Cardiac fibroblast (primary cell): Measurements from ENCODE around the gene BBS5.
"Not testable (repeated sequence)": the region's sequence is repeated elsewhere in the genome, so short reads cannot be mapped to it uniquely, and the experiment has no call there.

Experiments used
- DNase-seq, 2 donors: peaks; one replicate each; pipeline versions ENCODE4 v3.0.0 to v3.0.0-alpha.2; 2010; ENCODE audit warnings: low read depth in 2 of 2
- H3K4me3 ChIP-seq, 2 donors: replicated peaks in 1 of 2; 1 replicate in 1 of 2; 2 replicates in 1 of 2; pipeline ENCODE4 v1.5.1; 2011; ENCODE audit warnings: low read depth in 2 of 2, low read length in 2 of 2, mild to moderate bottlenecking in 2 of 2, moderate library complexity in 1 of 2
- CTCF ChIP-seq: IDR thresholded peaks from one replicate; pipeline ENCODE4 v1.5.1; 2011; ENCODE audit warnings: low read depth, mild to moderate bottlenecking, low read length, inconsistent platforms

BBS5 gene

DNA sequence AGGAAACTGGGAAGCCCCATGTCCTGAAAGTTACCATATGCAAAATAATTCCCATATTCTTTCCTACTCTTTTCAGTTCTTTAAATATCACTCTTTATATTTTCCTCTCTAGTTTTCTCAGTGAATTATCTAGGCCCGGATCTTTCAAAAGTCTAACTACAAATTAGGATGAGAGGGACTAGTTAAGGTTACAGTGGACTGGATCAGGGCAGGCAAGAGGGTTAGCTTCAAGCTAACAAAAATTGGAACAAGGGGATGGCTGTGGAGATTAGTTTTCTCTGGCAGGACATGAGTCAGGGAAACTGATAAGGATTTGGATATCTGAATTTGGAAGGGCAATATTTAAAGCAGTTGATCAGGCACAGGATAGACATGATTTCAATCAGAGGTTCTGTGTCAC lies 30.4 kb upstream of the BBS5 start:
- DNase-seq: no peak
- no peak overlapping the region for H3K4me3 ChIP-seq
- TF ChIP-seq CTCF: no peak

DNA sequence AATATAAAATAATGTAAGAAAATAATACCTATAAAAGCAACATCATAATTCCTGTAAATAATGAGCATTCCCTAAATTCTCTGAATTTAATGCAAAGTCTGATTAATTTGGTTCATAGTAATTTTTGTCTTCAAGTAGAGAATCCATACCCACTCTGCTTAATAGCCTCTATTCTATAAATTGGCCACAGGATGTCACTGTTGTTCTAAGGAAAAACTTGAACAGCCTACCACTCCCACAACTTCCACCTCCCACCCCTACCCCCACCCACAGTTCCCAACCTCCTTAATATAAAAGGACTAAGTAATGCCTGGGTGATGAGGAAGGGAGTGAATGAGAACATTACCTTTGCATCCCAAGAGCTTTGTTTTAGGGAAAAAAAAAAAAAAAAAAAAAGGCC lies 27.2 kb upstream of the BBS5 start:
- peak; percentile 41 for TF ChIP-seq CTCF
- peak; percentile 67 to 69 for DNase-seq
- no peak overlapping the region for H3K4me3 ChIP-seq

DNA sequence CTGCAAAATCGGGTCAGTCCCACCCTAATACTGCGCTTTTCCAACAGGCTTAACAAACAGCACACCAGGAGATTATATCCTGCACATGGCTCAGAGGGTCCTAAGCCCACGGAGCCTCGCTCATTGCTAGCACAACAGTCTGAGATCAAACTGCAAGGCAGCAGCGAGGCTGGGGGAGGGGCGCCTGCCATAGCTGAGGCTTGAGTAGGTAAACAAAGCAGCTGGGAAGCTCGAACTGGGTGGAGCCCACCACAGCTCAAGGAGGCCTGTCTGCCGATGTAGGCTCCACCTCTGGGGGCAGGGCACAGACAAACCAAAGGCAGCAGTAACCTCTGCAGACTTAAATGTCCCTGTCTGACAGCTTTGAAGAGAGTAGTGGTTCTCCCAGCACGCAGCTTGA lies 26.2 kb upstream of the BBS5 start:
- not testable (repeated sequence) for DNase-seq, H3K4me3 ChIP-seq

- no peak for TF ChIP-seq CTCF
- no peak overlapping the region for H3K4me3 ChIP-seq
- DNase-seq: no peak
Measured at GRCh38 chr2:169461143-169461542, 18.2 kb upstream of the BBS5 start.

DNA sequence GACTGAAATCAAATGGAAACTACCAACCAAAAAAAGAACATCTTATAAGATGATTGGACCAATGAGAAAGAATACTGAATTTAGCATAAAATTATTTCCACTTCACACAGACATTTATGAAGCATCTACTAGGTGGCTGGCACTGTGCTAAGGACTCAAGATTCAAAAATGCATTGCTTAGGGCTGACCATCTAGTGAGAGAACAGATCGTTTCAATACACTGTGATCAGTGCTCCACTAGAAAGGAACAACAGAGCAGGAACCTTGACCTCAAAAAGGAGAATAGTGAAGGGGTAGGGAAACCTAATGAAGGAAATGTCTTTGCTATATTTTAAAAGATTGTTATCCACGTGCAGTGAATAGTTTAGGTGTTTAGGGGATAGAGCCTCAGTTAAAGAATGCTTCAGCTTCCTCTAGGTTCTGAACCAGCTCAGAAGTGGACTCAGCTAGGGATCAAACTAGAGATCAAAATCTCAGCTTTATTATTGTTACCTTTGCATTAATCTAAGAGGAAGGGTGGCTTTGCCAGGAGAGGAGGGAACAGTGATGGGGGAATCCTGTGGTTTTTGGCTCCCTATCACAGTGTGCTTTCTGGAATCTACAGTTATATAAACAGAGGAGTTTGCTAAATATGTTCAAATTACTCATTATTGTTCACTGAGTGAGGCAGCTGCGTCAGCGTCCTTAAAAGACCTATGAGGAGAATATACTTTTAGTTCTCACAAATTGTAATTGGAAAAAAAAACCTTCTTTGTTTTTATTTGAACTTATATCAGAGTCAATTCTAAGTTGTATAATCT lies 16.2 kb upstream of the BBS5 start:
- H3K4me3 ChIP-seq: no peak overlapping the region
- peak; percentile 77 to 89 for DNase-seq
- TF ChIP-seq CTCF: no peak

DNA sequence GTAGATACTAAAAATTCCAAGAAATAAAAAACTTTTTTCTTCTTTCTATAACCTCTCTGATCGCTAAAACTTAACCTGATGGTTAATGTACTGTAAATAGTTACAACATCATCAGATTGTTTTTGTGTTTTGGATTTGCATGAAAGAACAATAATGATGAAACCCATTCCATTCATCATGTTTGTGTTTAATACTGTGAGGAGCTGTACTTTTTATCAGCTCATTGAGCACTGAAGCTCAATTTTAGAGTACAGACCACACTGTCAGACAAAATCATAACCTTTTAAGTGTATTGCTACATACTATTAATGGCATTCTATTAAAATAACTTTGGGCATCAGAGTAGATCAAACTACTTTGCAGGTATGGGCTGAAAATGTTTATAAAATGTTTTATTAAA lies 14.8 kb upstream of the BBS5 start:
- H3K4me3 ChIP-seq: no peak overlapping the region
- TF ChIP-seq CTCF: no peak
- no peak for DNase-seq

- no peak overlapping the region for H3K4me3 ChIP-seq
- no peak for TF ChIP-seq CTCF
- no peak for DNase-seq
Measured at GRCh38 chr2:169464882-169465281, 14.4 kb upstream of the BBS5 start.
